HEK293 (cell line): Measurements from ENCODE around the gene TUBB2A.
A peak's percentile ranks its signal among the peaks of the same experiment; 100 is the strongest.

Experiments used
- GLIS1 ChIP-seq: fragments of 450-650 bp; formaldehyde crosslinking; IDR thresholded peaks from 2 replicates; pipeline ENCODE4 v1.5.1; 2016; ENCODE audit warnings: missing biosample characterization, missing genetic modification characterization
- HOXC10 ChIP-seq: sonication (generic); formaldehyde crosslinking; IDR thresholded peaks from 2 replicates; pipeline ENCODE4 v1.8.1; 2023; ENCODE audit warnings: mild to moderate bottlenecking, missing genetic modification reagents
- MEIS1 ChIP-seq: sonication (generic); formaldehyde crosslinking; IDR thresholded peaks from 2 replicates; pipeline ENCODE4 v1.8.1; 2022; ENCODE audit warnings: missing genetic modification reagents, mild to moderate bottlenecking, borderline replicate concordance
- OSR2 ChIP-seq: fragments of 450-650 bp; formaldehyde crosslinking; IDR thresholded peaks from 2 replicates; pipeline ENCODE4 v1.5.1; 2016; ENCODE audit warnings: missing biosample characterization, missing genetic modification characterization
- PATZ1 ChIP-seq: fragments of 450-650 bp; formaldehyde crosslinking; IDR thresholded peaks from 2 replicates; pipeline ENCODE4 v1.5.1; 2016; ENCODE audit warnings: missing biosample characterization, missing genetic modification characterization
- PRDM6 ChIP-seq: fragments of 450-650 bp; formaldehyde crosslinking; IDR thresholded peaks from 2 replicates; pipeline ENCODE4 v1.5.1; 2017; ENCODE audit warnings: missing biosample characterization, missing genetic modification characterization
- SETDB1 ChIP-seq: IDR thresholded peaks from one replicate; pipeline ENCODE4 v1.6.1; 2017; ENCODE audit warnings: mild to moderate bottlenecking, low read length, moderate library complexity, mixed read lengths; ENCODE audit not compliant: insufficient read length
- SP2 ChIP-seq: fragments of 450-650 bp; formaldehyde crosslinking; IDR thresholded peaks from 2 replicates; pipeline ENCODE4 v1.5.1; 2016; ENCODE audit warnings: missing biosample characterization, missing genetic modification characterization
- SP3 ChIP-seq: fragments of 450-650 bp; formaldehyde crosslinking; IDR thresholded peaks from 2 replicates; pipeline ENCODE4 v1.5.1; 2016; ENCODE audit warnings: missing biosample characterization, missing genetic modification characterization
- TRIM28 ChIP-seq: IDR thresholded peaks from 2 replicates; pipeline ENCODE4 v1.6.1; 2011; ENCODE audit warnings: low read length, control low read depth, borderline replicate concordance
- YY2 ChIP-seq: fragments of 450-650 bp; formaldehyde crosslinking; IDR thresholded peaks from 2 replicates; pipeline ENCODE4 v1.5.1; 2016; ENCODE audit warnings: missing biosample characterization, missing genetic modification characterization
- ZNF175 ChIP-seq: fragments of 450-650 bp; formaldehyde crosslinking; IDR thresholded peaks from 2 replicates; pipeline ENCODE4 v1.5.1; 2016; ENCODE audit warnings: missing biosample characterization, missing genetic modification characterization
- ZNF184 ChIP-seq: fragments of 450-650 bp; IDR thresholded peaks from 2 replicates; pipeline ENCODE4 v1.5.1; 2018; ENCODE audit warnings: missing biosample characterization, mild to moderate bottlenecking, missing genetic modification characterization
- ZNF202 ChIP-seq: fragments of 450-650 bp; formaldehyde crosslinking; IDR thresholded peaks from 2 replicates; pipeline ENCODE4 v1.5.1; 2016; ENCODE audit warnings: missing biosample characterization, missing genetic modification characterization, borderline replicate concordance
- ZNF24 ChIP-seq: fragments of 450-650 bp; formaldehyde crosslinking; IDR thresholded peaks from 2 replicates; pipeline ENCODE4 v1.5.1; 2016; ENCODE audit warnings: missing biosample characterization, missing genetic modification characterization
- ZNF26 ChIP-seq: fragments of 450-650 bp; formaldehyde crosslinking; IDR thresholded peaks from 2 replicates; pipeline ENCODE4 v1.5.1; 2016; ENCODE audit warnings: missing biosample characterization, missing genetic modification characterization
- ZNF280C ChIP-seq: fragments of 450-650 bp; formaldehyde crosslinking; IDR thresholded peaks from 2 replicates; pipeline ENCODE4 v1.5.1; 2016; ENCODE audit warnings: missing biosample characterization, missing genetic modification characterization
- ZNF292 ChIP-seq: fragments of 450-650 bp; formaldehyde crosslinking; IDR thresholded peaks from 2 replicates; pipeline ENCODE4 v1.5.1; 2016; ENCODE audit warnings: low read depth, missing biosample characterization, missing genetic modification characterization, borderline replicate concordance
- ZNF350 ChIP-seq: fragments of 450-650 bp; formaldehyde crosslinking; IDR thresholded peaks from 2 replicates; pipeline ENCODE4 v1.5.0; 2017; ENCODE audit warnings: missing biosample characterization, mild to moderate bottlenecking, missing genetic modification characterization
- ZNF354C ChIP-seq: fragments of 450-650 bp; formaldehyde crosslinking; IDR thresholded peaks from 2 replicates; pipeline ENCODE4 v1.5.1; 2016; ENCODE audit warnings: missing biosample characterization, missing genetic modification characterization, low read depth, borderline replicate concordance
- ZNF391 ChIP-seq: fragments of 450-650 bp; formaldehyde crosslinking; IDR thresholded peaks from 2 replicates; pipeline ENCODE4 v1.5.1; 2016; ENCODE audit warnings: low read depth, missing biosample characterization, missing genetic modification characterization, borderline replicate concordance
- ZNF426 ChIP-seq: fragments of 450-650 bp; formaldehyde crosslinking; IDR thresholded peaks from 2 replicates; pipeline ENCODE4 v1.5.1; 2017; ENCODE audit warnings: missing biosample characterization, missing genetic modification characterization, mild to moderate bottlenecking, inconsistent platforms, moderate library complexity
- ZNF433 ChIP-seq: fragments of 450-650 bp; formaldehyde crosslinking; IDR thresholded peaks from 2 replicates; pipeline ENCODE4 v1.5.1; 2016; ENCODE audit warnings: missing biosample characterization, missing genetic modification characterization, low read depth
- ZNF48 ChIP-seq: fragments of 450-650 bp; formaldehyde crosslinking; IDR thresholded peaks from 2 replicates; pipeline ENCODE4 v1.5.1; 2016; ENCODE audit warnings: missing biosample characterization, missing genetic modification characterization
- ZNF521 ChIP-seq: fragments of 450-650 bp; formaldehyde crosslinking; IDR thresholded peaks from 2 replicates; pipeline ENCODE4 v1.5.1; 2017; ENCODE audit warnings: missing biosample characterization, mild to moderate bottlenecking, missing genetic modification characterization
- ZNF549 ChIP-seq: fragments of 450-650 bp; IDR thresholded peaks from 2 replicates; pipeline ENCODE4 v1.5.1; 2018; ENCODE audit warnings: missing biosample characterization, missing genetic modification characterization, mild to moderate bottlenecking, inconsistent platforms, moderate library complexity
- ZNF600 ChIP-seq: fragments of 450-650 bp; formaldehyde crosslinking; IDR thresholded peaks from 2 replicates; pipeline ENCODE4 v1.5.1; 2016; ENCODE audit warnings: missing biosample characterization, missing genetic modification characterization
- ZNF621 ChIP-seq: fragments of 450-650 bp; formaldehyde crosslinking; IDR thresholded peaks from 2 replicates; pipeline ENCODE4 v1.5.1; 2017; ENCODE audit warnings: missing biosample characterization, missing genetic modification characterization
- ZNF677 ChIP-seq: fragments of 450-650 bp; IDR thresholded peaks from 2 replicates; pipeline ENCODE4 v1.5.0; 2018; ENCODE audit warnings: missing biosample characterization, mild to moderate bottlenecking, missing genetic modification characterization, moderate library complexity
- ZNF830 ChIP-seq: fragments of 450-650 bp; IDR thresholded peaks from 2 replicates; pipeline ENCODE4 v1.5.0; 2018; ENCODE audit warnings: missing biosample characterization, missing genetic modification characterization, low read depth, mild to moderate bottlenecking, moderate library complexity
- TF ChIP-seq, protein P1 (sequence below): fragments of 450-650 bp; formaldehyde crosslinking; optimal IDR thresholded peaks from 2 replicates; pipeline ENCODE3; 2016; ENCODE audit warnings: missing biosample characterization, mild to moderate bottlenecking, missing genetic modification characterization

TUBB2A gene

GRCh38 chr6:3162565-3163247, 5.4 kb upstream of the TUBB2A start (continued):
- TF ChIP-seq ZNF433 (tag by site-specific recombination) (no peak), ZNF549 (tag by site-specific recombination) (no peak), ZNF175 (tag by site-specific recombination) (no peak), ZNF426 (tag by site-specific recombination) (no peak), ZNF48 (tag by site-specific recombination) (no peak), ZNF26 (tag by site-specific recombination) (no peak), TRIM28 (no peak), ZNF292 (tag by site-specific recombination) (no peak), SP3 (peak; percentile 51), HOXC10 (CRISPR knock-in tag) (no peak), GLIS1 (tag by site-specific recombination) (peak; percentile 53; the same call in 1 of the 2 replicates), ZNF600 (tag by site-specific recombination) (peak; percentile 94), ZNF24 (tag by site-specific recombination) (peak; percentile 67; the same call in 1 of the 2 replicates), ZNF391 (tag by site-specific recombination) (peak; percentile 18; the same call in 1 of the 2 replicates), ZNF202 (no peak), ZNF521 (no peak), ZNF354C (no peak), YY2 (no peak), SP2 (tag by site-specific recombination) (peak; percentile 39; the same call in 1 of the 2 replicates), SETDB1 (no peak), ZNF830 (no peak), MEIS1 (CRISPR knock-in tag) (no peak), ZNF677 (no peak), ZNF350 (no peak), ZNF621 (tag by site-specific recombination) (no peak), ZNF280C (tag by site-specific recombination) (no peak), OSR2 (peak; percentile 45; the same call in 1 of the 2 replicates), ZNF184 (tag by site-specific recombination) (no peak), PRDM6 (tag by site-specific recombination) (no peak), PATZ1 (tag by site-specific recombination) (peak; percentile 91)
- TF ChIP-seq, protein P1, sequence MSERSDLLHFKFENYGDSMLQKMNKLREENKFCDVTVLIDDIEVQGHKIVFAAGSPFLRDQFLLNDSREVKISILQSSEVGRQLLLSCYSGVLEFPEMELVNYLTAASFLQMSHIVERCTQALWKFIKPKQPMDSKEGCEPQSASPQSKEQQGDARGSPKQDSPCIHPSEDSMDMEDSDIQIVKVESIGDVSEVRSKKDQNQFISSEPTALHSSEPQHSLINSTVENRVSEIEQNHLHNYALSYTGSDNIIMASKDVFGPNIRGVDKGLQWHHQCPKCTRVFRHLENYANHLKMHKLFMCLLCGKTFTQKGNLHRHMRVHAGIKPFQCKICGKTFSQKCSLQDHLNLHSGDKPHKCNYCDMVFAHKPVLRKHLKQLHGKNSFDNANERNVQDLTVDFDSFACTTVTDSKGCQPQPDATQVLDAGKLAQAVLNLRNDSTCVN (tag by site-specific recombination), result peak; percentile 97
